NCI-H82 (cell line): ENCODE results near the gene BDNF.

Source experiments
- DNase-seq: peaks from one replicate; lab custom pipeline; 2025; lab: John Stamatoyannopoulos, UW

BDNF gene

GRCh38 chr11:27705873-27706820 lies 5.9 kb upstream of the BDNF start:
- peak; percentile 70 for DNase-seq

GRCh38 chr11:27703481-27703880 lies 3.2 kb upstream of the BDNF start:
- no peak for DNase-seq

GRCh38 chr11:27702811-27703210 lies 2.6 kb upstream of the BDNF start:
- no peak for DNase-seq

GRCh38 chr11:27701355-27702105 lies 1.3 kb upstream of the BDNF start:
- DNase-seq: peak; percentile 65

- no peak for DNase-seq
Measured at GRCh38 chr11:27699926-27700350, 317 bp downstream of the BDNF start.

- DNase-seq: peak; percentile 48
Measured at GRCh38 chr11:27699242-27699925, 871 bp downstream of the BDNF start.

GRCh38 chr11:27698872-27699241 lies 1.4 kb downstream of the BDNF start:
- DNase-seq: peak; percentile 90

GRCh38 chr11:27697679-27698275 lies 2.5 kb downstream of the BDNF start:
- no peak for DNase-seq

GRCh38 chr11:27696961-27697360 lies 3.3 kb downstream of the BDNF start:
- no peak for DNase-seq

- DNase-seq: no peak
Measured at GRCh38 chr11:27696115-27696514, 4.1 kb downstream of the BDNF start.

- peak; percentile 15 for DNase-seq
Measured at GRCh38 chr11:27694992-27695391, 5.3 kb downstream of the BDNF start.

- DNase-seq: no peak
Measured at GRCh38 chr11:27693398-27693797, 6.9 kb downstream of the BDNF start.

- no peak for DNase-seq
Measured at GRCh38 chr11:27692781-27693180, 7.5 kb downstream of the BDNF start.

GRCh38 chr11:27688076-27688475 lies 12.2 kb downstream of the BDNF start:
- DNase-seq: peak; percentile 62

GRCh38 chr11:27681664-27682063 lies 18.6 kb downstream of the BDNF start:
- DNase-seq: no peak

- no peak for DNase-seq
Measured at GRCh38 chr11:27679136-27680015, 20.9 kb downstream of the BDNF start.

- DNase-seq: no peak
Measured at GRCh38 chr11:27678242-27678641, 22.0 kb downstream of the BDNF start.

GRCh38 chr11:27677108-27677507 lies 23.1 kb downstream of the BDNF start:
- no peak for DNase-seq

- no peak for DNase-seq
Measured at GRCh38 chr11:27673979-27674663, 26.1 kb downstream of the BDNF start.

- no peak for DNase-seq
Measured at GRCh38 chr11:27672836-27673464, 27.3 kb downstream of the BDNF start.
